ENCODE data around the gene TMSB4X. TPM values are rescaled to one million over a fixed set of nuclear protein-coding genes. Genes with fewer than 3 reads are reported as not detected.

TMSB4X gene
- total and polyA plus RNA-seq, 2 of the 4 experiments (the other 2 are of a cell fraction), result 4,648 to 11,116 TPM

DNA sequence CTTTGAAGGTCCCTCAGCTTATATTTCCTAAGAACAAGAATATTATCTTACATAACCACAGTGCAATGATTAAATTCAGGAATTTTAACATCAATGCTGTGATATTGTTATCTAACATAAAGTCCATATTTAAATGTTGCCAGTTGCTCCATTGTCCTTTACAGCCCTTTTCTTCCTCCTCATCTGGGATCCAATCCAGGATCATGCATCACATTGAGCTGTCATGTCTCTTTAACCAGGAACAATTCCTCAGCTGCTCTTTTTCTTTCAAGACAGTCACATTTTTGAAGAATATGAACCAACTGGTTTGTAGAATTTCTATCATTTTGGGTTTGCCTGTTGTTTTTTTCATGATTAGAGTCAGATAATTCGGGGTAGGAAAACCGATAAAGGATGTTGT lies 12.0 kb downstream of the TMSB4X start:
- Histone ChIP-seq H3K9me3 (ENCODE audit: control insufficient read depth, insufficient read depth, low read length) (no peaks in the 10 kb centered on the region), H3K4me2 (ENCODE audit: low read depth, low read length) (no peak overlapping the region), H4K91ac (ENCODE audit: insufficient read depth, low read depth, low read length) (no peak overlapping the region), H3K79me1 (ENCODE audit: low read depth in 1 of 2, low read length in 2 of 2) (no peaks in the 10 kb centered on the region), H2BK15ac (ENCODE audit: low read depth, low read length) (no peak overlapping the region), H2AFZ (replicated peaks; ENCODE audit: low read length, poor library complexity) (no peak overlapping the region), H3K9me1 (ENCODE audit: insufficient read depth, low read length) (peaks cover 7% of the 10 kb centered on the region; the same call in 1 of the 2 replicates), H3K27ac (ENCODE audit: insufficient read depth, low read length) (no peak overlapping the region), H4K5ac (ENCODE audit: low read depth, low read length) (no peak overlapping the region), H4K20me1 (ENCODE audit: insufficient read depth, low read length) (no peaks in the 10 kb centered on the region), H2BK5ac (ENCODE audit: low read depth, low read length, poor library complexity, severe bottlenecking) (no peak overlapping the region), H2BK20ac (ENCODE audit: low read depth, low read length) (no peak overlapping the region), H3K56ac (ENCODE audit: extremely low read depth, insufficient read depth, low read length) (no peak overlapping the region), H3K36me3 (ENCODE audit: control insufficient read depth, insufficient read depth, low read length) (no peaks in the 10 kb centered on the region), H3K4ac (ENCODE audit: low read depth, low read length) (no peak overlapping the region), H2AK5ac (ENCODE audit: low read depth, low read length) (no peak overlapping the region), H2BK120ac (ENCODE audit: low read depth, low read length) (0 out of 2 replicates have a peak overlapping the region, but pooled peaks have one; percentile 38), H3K4me1 (ENCODE audit: control insufficient read depth, insufficient read depth, low read length) (no peaks in the 10 kb centered on the region; the same call in 1 of the 2 replicates), H3K23ac (ENCODE audit: low read depth, low read length) (no peak overlapping the region), H3K4me3 (ENCODE audit: insufficient read depth, low read depth, low read length) (no peak overlapping the region), H3K18ac (ENCODE audit: low read depth, low read length) (no peak overlapping the region), H4K8ac (ENCODE audit: low read depth in 2 of 2, low read length in 2 of 2) (no peak overlapping the region), H3K14ac (replicated peaks; ENCODE audit: low read depth, low read length) (no peak overlapping the region), H2AK9ac (replicated peaks; ENCODE audit: low read depth, low read length, poor library complexity) (no peak overlapping the region), H3K9ac (ENCODE audit: low read depth, low read length) (no peak overlapping the region), H3K27me3 (ENCODE audit: control insufficient read depth, insufficient read depth, low read length) (no peaks in the 10 kb centered on the region)
- ATAC-seq (ENCODE audit: low read depth) (no peak), DNase-seq (no peak)
- WGBS, 2 experiments (ENCODE audit: extremely low coverage in 2 of 2, insufficient read length in 1 of 2), result 82% methylated on average over 2 of the region's 2 CpGs; no CpG with 5 or more reads in 1 of the 2 experiments
- intact Hi-C loops (cut with micrococcal nuclease) (no loop called here), dilution Hi-C loops (cut with HindIII; ENCODE audit: low sequenced_read_pairs, unreplicated experiment) (no loop called here), in situ Hi-C loops (cut with MboI; ENCODE audit: low sequenced_read_pairs) (loop anchor here (10.0 kb wide), 1 partner anchor 388 kb away; no protein-coding TSS in a partner anchor)
- ChIA-PET CTCF (no interaction called here), POLR2A (ENCODE audit: unreplicated experiment) (no interaction called here)
- TF ChIP-seq BHLHE40 (IDR thresholded peaks at IDR 0.05; ENCODE audit: low read depth, low read length) (no peak), RFX5 (IDR thresholded peaks at IDR 0.05; ENCODE audit: low read depth, low read length) (no peak), NFE2L2 (IDR thresholded peaks at IDR 0.05; ENCODE audit: low read depth, low read length) (no peak), MAZ (IDR thresholded peaks at IDR 0.05; ENCODE audit: borderline replicate concordance, low read depth, low read length) (no peak), POLR2A (IDR thresholded peaks at IDR 0.05; ENCODE audit: low read depth, low read length) (no peak), CEBPB (IDR thresholded peaks at IDR 0.05; ENCODE audit: low read depth, low read length) (no peak), CTCF (conservative IDR thresholded peaks at IDR 0.05; ENCODE audit: low read depth, low read length) (no peak), SMC3 (IDR thresholded peaks at IDR 0.05; ENCODE audit: low read depth, low read length) (no peak), CHD1 (IDR thresholded peaks at IDR 0.05; ENCODE audit: low read depth, low read length) (no peak), FOS (IDR thresholded peaks at IDR 0.05; ENCODE audit: low read depth, low read length) (no peak), MAFK (IDR thresholded peaks at IDR 0.05; ENCODE audit: low read depth, low read length) (no peak), RCOR1 (IDR thresholded peaks at IDR 0.05; ENCODE audit: insufficient replicate concordance, low read length) (no peak)
- TF ChIP-seq, protein P1, sequence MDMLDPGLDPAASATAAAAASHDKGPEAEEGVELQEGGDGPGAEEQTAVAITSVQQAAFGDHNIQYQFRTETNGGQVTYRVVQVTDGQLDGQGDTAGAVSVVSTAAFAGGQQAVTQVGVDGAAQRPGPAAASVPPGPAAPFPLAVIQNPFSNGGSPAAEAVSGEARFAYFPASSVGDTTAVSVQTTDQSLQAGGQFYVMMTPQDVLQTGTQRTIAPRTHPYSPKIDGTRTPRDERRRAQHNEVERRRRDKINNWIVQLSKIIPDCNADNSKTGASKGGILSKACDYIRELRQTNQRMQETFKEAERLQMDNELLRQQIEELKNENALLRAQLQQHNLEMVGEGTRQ (IDR thresholded peaks at IDR 0.05; ENCODE audit: low read depth, low read length), result no peak
- TF ChIP-seq, protein P2, sequence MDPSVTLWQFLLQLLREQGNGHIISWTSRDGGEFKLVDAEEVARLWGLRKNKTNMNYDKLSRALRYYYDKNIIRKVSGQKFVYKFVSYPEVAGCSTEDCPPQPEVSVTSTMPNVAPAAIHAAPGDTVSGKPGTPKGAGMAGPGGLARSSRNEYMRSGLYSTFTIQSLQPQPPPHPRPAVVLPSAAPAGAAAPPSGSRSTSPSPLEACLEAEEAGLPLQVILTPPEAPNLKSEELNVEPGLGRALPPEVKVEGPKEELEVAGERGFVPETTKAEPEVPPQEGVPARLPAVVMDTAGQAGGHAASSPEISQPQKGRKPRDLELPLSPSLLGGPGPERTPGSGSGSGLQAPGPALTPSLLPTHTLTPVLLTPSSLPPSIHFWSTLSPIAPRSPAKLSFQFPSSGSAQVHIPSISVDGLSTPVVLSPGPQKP (IDR thresholded peaks at IDR 0.05; ENCODE audit: borderline replicate concordance, low read depth, low read length), result no peak
- BruUV-seq (replicated peaks), result no TSS peak
